GM12872 (cell line): ENCODE data around the gene PAIP2B.

Experiments used
- CTCF ChIP-seq: IDR thresholded peaks from 3 replicates; pipeline ENCODE4 v1.5.1; 2011; ENCODE audit warnings: low read depth, mild to moderate bottlenecking, low read length, moderate library complexity; ENCODE audit not compliant: insufficient read depth

The PAIP2B gene

GRCh38 chr2:71238089-71238488, 11.2 kb upstream of the PAIP2B start:
- TF ChIP-seq CTCF, result no peak

GRCh38 chr2:71235930-71236587, 9.2 kb upstream of the PAIP2B start:
- no peak for TF ChIP-seq CTCF

- peak; percentile 36; the same call in 1 of the 3 replicates for TF ChIP-seq CTCF
Observed at GRCh38 chr2:71226096-71226964, 573 bp downstream of the PAIP2B start.

GRCh38 chr2:71224935-71225334, 2.0 kb downstream of the PAIP2B start:
- TF ChIP-seq CTCF, result no peak

- TF ChIP-seq CTCF, result no peak
Observed at GRCh38 chr2:71224457-71224856, 2.4 kb downstream of the PAIP2B start.

- TF ChIP-seq CTCF, result peak; percentile 54
Observed at GRCh38 chr2:71223767-71224333, 3.1 kb downstream of the PAIP2B start.

- no peak for TF ChIP-seq CTCF
Observed at GRCh38 chr2:71220743-71221142, 6.2 kb downstream of the PAIP2B start.
